ENCODE measurements around the gene CACNA1I.

CACNA1I gene

DNA sequence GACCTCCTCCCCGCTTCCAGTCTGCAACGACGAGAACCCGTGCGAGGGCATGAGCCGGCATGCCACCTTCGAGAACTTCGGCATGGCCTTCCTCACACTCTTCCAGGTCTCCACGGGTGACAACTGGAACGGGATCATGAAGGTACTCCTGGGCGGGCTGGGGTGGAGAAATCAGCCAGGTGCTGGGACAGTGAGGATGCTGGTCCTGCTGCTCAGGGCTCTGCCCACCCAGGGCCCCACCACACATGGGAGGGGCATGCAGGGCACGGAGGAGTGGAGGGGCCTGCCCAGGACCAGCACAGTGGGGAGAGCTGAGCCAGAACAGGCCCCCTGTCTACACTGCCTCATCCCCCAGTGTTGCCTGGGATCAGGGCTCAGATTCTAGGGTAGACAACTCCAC, 107.4 kb downstream of the CACNA1I start:
- TF ChIP-seq ZFX (IDR thresholded peaks at IDR 0.05) (no peak), CTCF (conservative IDR thresholded peaks at IDR 0.05) (no peak)
- no peak overlapping the region for H3K27ac ChIP-seq

DNA sequence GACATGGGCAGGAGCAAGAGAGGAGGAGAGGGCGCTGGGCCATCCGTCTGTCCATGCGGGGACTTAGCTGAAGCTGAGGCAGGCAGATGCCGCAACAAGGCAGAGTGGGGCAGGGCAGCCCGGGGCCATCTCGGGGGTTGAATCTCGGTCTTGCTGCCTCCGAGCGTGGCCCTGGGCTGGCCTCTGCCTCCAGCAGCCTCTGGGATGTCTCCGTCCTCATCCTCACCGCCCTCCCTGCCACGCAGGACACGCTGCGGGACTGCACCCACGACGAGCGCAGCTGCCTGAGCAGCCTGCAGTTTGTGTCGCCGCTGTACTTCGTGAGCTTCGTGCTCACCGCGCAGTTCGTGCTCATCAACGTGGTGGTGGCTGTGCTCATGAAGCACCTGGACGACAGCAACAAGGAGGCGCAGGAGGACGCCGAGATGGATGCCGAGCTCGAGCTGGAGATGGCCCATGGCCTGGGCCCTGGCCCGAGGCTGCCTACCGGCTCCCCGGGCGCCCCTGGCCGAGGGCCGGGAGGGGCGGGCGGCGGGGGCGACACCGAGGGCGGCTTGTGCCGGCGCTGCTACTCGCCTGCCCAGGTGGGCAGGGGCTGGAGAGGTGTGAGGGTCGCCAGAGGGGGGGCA, 108.4 kb downstream of the CACNA1I start:
- H3K27ac ChIP-seq, result no peak overlapping the region
- TF ChIP-seq ZFX (IDR thresholded peaks at IDR 0.05) (no peak), CTCF (conservative IDR thresholded peaks at IDR 0.05) (no peak)

- H3K27ac ChIP-seq, result no peak overlapping the region
- no peak for TF ChIP-seq ZFX (IDR thresholded peaks at IDR 0.05)
- no peak for TF ChIP-seq CTCF (conservative IDR thresholded peaks at IDR 0.05)
These were observed 109.1 kb downstream of the CACNA1I start for GRCh38 chr22:39679652-39680051.

GRCh38 chr22:39680486-39680885, 109.9 kb downstream of the CACNA1I start:
- TF ChIP-seq CTCF (conservative IDR thresholded peaks at IDR 0.05), result no peak
- TF ChIP-seq ZFX (IDR thresholded peaks at IDR 0.05), result no peak
- H3K27ac ChIP-seq, result no peak overlapping the region

GRCh38 chr22:39681038-39681861, 110.7 kb downstream of the CACNA1I start:
- H3K27ac ChIP-seq, result no peak overlapping the region
- no peak for TF ChIP-seq ZFX (IDR thresholded peaks at IDR 0.05)
- TF ChIP-seq CTCF (conservative IDR thresholded peaks at IDR 0.05), result no peak

- H3K27ac ChIP-seq, result no peak overlapping the region
- TF ChIP-seq ZFX (IDR thresholded peaks at IDR 0.05) (no peak), CTCF (conservative IDR thresholded peaks at IDR 0.05) (no peak)
These were observed 112.4 kb downstream of the CACNA1I start for GRCh38 chr22:39682994-39683393.

GRCh38 chr22:39683639-39684038, 113.1 kb downstream of the CACNA1I start:
- TF ChIP-seq ZFX (IDR thresholded peaks at IDR 0.05) (no peak), CTCF (conservative IDR thresholded peaks at IDR 0.05) (no peak)
- H3K27ac ChIP-seq, result no peak overlapping the region
